Kidney epithelial cell (primary cell): ENCODE measurements around the gene TUBB6. TPM values are rescaled to one million over a fixed set of nuclear protein-coding genes. Genes with fewer than 3 reads are reported as not detected.

Experiments
- DNase-seq: peaks from one replicate; pipeline ENCODE4 v3.0.0-alpha.2; 2010; ENCODE audit warnings: low read depth
- H3K27me3 ChIP-seq: 2 replicates; pipeline ENCODE4 v1.6.0; 2011; ENCODE audit warnings: low read length; ENCODE audit not compliant: control insufficient read depth, insufficient read depth
- H3K36me3 ChIP-seq: 2 replicates; pipeline ENCODE4 v1.5.1; 2011; ENCODE audit warnings: low read length; ENCODE audit not compliant: control insufficient read depth, insufficient read depth
- H3K4me3 ChIP-seq: 2 replicates; pipeline ENCODE4 v1.5.1; 2011; ENCODE audit warnings: low read depth, mild to moderate bottlenecking, control low read depth, low read length
- CTCF ChIP-seq: IDR thresholded peaks from 2 replicates; pipeline ENCODE4 v1.5.1; 2011; ENCODE audit warnings: mild to moderate bottlenecking, moderate library complexity, low read length, control low read depth, inconsistent platforms; ENCODE audit not compliant: insufficient read depth, poor library complexity, severe bottlenecking
- total RNA-seq: library from RNA; depleted of rRNA; stranded (reverse); fragments of >200 nt; gene quantifications from 2 replicates; pipeline ENCODE4 v1.2.3, GENCODE V29; 2015

TUBB6 gene
- total RNA-seq, 1 donor from 2014 or later = 387 TPM

- TF ChIP-seq CTCF = no peak
- Histone ChIP-seq H3K36me3 (no peaks in the 10 kb centered on the region), H3K4me3 (no peak overlapping the region), H3K27me3 (no peaks in the 10 kb centered on the region)
- no peak for DNase-seq
Observed at GRCh38 chr18:12318857-12319256, 10.8 kb downstream of the TUBB6 start.

- no peak for TF ChIP-seq CTCF
- Histone ChIP-seq H3K4me3 (no peak overlapping the region), H3K27me3 (no peaks in the 10 kb centered on the region), H3K36me3 (peaks cover 2% of the 10 kb centered on the region)
- DNase-seq = no peak
Observed at GRCh38 chr18:12321333-12321732, 13.3 kb downstream of the TUBB6 start.

- no peak for DNase-seq
- Histone ChIP-seq H3K27me3 (no peaks in the 10 kb centered on the region), H3K36me3 (peaks cover 7% of the 10 kb centered on the region), H3K4me3 (no peak overlapping the region)
- TF ChIP-seq CTCF = no peak
Observed at GRCh38 chr18:12324991-12325725, 17.1 kb downstream of the TUBB6 start.

GRCh38 chr18:12325726-12326245 lies 17.7 kb downstream of the TUBB6 start:
- no peak for DNase-seq
- Histone ChIP-seq H3K27me3 (no peaks in the 10 kb centered on the region), H3K4me3 (no peak overlapping the region), H3K36me3 (peaks cover 7% of the 10 kb centered on the region)
- no peak for TF ChIP-seq CTCF

- Histone ChIP-seq H3K4me3 (no peak overlapping the region), H3K36me3 (peaks cover 7% of the 10 kb centered on the region), H3K27me3 (no peaks in the 10 kb centered on the region)
- no peak for DNase-seq
- TF ChIP-seq CTCF = no peak
Observed at GRCh38 chr18:12326711-12327460, 18.8 kb downstream of the TUBB6 start.
